Measurements from ENCODE around the gene MAGI1. TPM values are rescaled to one million over a fixed set of nuclear protein-coding genes. Genes with fewer than 3 reads are reported as not detected.

Gene MAGI1
- total and polyA plus RNA-seq, 7 donors, result 10.2 to 54.0 (median 29.8) TPM

- H3K9me3 ChIP-seq, result no peaks in the 10 kb centered on the region
- DNase-seq, result no peak
- no peaks in the 10 kb centered on the region for H3K36me3 ChIP-seq
- 88 to 90% methylated on average over 9 of the region's 9 CpGs for WGBS, 2 donors
- intact Hi-C loops (cut with DNase I), result no loop called here
- no peak for TF ChIP-seq CTCF (IDR thresholded peaks at IDR 0.05)
- no peak for TF ChIP-seq POLR2AphosphoS5 (IDR thresholded peaks at IDR 0.05)
- no peak for TF ChIP-seq POLR2A (IDR thresholded peaks at IDR 0.05)
- TF ChIP-seq EP300 (IDR thresholded peaks at IDR 0.05), result no peak
- H3K4me1 ChIP-seq, result no peaks in the 10 kb centered on the region
- H3K4me3 ChIP-seq, result no peak overlapping the region
- no peak overlapping the region for H3K27ac ChIP-seq
- H3K27me3 ChIP-seq, result no peaks in the 10 kb centered on the region
These were observed 277.1 kb downstream of the MAGI1 start for GRCh38 chr3:65761446-65762234.

- no peaks in the 10 kb centered on the region for H3K36me3 ChIP-seq
- no peaks in the 10 kb centered on the region for H3K9me3 ChIP-seq
- H3K27me3 ChIP-seq, result no peaks in the 10 kb centered on the region
- H3K27ac ChIP-seq, result no peak overlapping the region
- no peak for DNase-seq
- intact Hi-C loops (cut with DNase I), result no loop called here
- H3K4me1 ChIP-seq, result no peaks in the 10 kb centered on the region
- H3K4me3 ChIP-seq, result no peak overlapping the region
- TF ChIP-seq CTCF (IDR thresholded peaks at IDR 0.05), result no peak
- no peak for TF ChIP-seq POLR2AphosphoS5 (IDR thresholded peaks at IDR 0.05)
- no peak for TF ChIP-seq POLR2A (IDR thresholded peaks at IDR 0.05)
- no peak for TF ChIP-seq EP300 (IDR thresholded peaks at IDR 0.05)
- WGBS, 2 donors, result 47 to 81% methylated on average over 3 of the region's 3 CpGs
These were observed 279.7 kb downstream of the MAGI1 start for GRCh38 chr3:65758876-65759598.

GRCh38 chr3:65758438-65758837, 280.3 kb downstream of the MAGI1 start:
- no peak for DNase-seq
- no peak overlapping the region for H3K4me3 ChIP-seq
- TF ChIP-seq CTCF (IDR thresholded peaks at IDR 0.05) (no peak), EP300 (IDR thresholded peaks at IDR 0.05) (no peak), POLR2A (IDR thresholded peaks at IDR 0.05) (no peak), POLR2AphosphoS5 (IDR thresholded peaks at IDR 0.05) (no peak)
- H3K36me3 ChIP-seq, result no peaks in the 10 kb centered on the region
- H3K27me3 ChIP-seq, result no peaks in the 10 kb centered on the region
- no peak overlapping the region for H3K27ac ChIP-seq
- WGBS, 2 donors, result 64 to 76% methylated on average over 5 of the region's 5 CpGs
- H3K9me3 ChIP-seq, result no peaks in the 10 kb centered on the region
- H3K4me1 ChIP-seq, result no peaks in the 10 kb centered on the region
- intact Hi-C loops (cut with DNase I), result no loop called here

- TF ChIP-seq CTCF (IDR thresholded peaks at IDR 0.05) (no peak), POLR2A (IDR thresholded peaks at IDR 0.05) (no peak), POLR2AphosphoS5 (IDR thresholded peaks at IDR 0.05) (no peak), EP300 (IDR thresholded peaks at IDR 0.05) (no peak)
- H3K4me1 ChIP-seq, result no peaks in the 10 kb centered on the region
- no peaks in the 10 kb centered on the region for H3K27me3 ChIP-seq
- no peak overlapping the region for H3K27ac ChIP-seq
- H3K4me3 ChIP-seq, result no peak overlapping the region
- intact Hi-C loops (cut with DNase I), result no loop called here
- no peaks in the 10 kb centered on the region for H3K36me3 ChIP-seq
- H3K9me3 ChIP-seq, result no peaks in the 10 kb centered on the region
- 92 to 93% methylated on average over 1 of the region's 1 CpG for WGBS, 2 donors
- DNase-seq, result no peak
These were observed 286.1 kb downstream of the MAGI1 start for GRCh38 chr3:65752636-65753035.
